PFSK-1 (cell line): ENCODE results near the gene ANAPC2.

Experiments
- FOXP2 ChIP-seq: optimal IDR thresholded peaks from 2 replicates; pipeline ENCODE3; 2011; ENCODE audit warnings: borderline replicate concordance, control low read depth, inconsistent platforms; ENCODE audit not compliant: insufficient read depth; ENCODE audit errors: extremely low read length, extremely low read depth
- POLR2AphosphoS5 ChIP-seq: IDR thresholded peaks from 2 replicates; pipeline ENCODE4 v1.6.1; 2012; ENCODE audit warnings: low read depth, mild to moderate bottlenecking, control low read depth, low read length, moderate library complexity
- SIN3A ChIP-seq: IDR thresholded peaks from 2 replicates; pipeline ENCODE4 v1.6.1; 2012; ENCODE audit warnings: mild to moderate bottlenecking, low read length, moderate library complexity, borderline replicate concordance; ENCODE audit not compliant: insufficient read depth
- TAF1 ChIP-seq: IDR thresholded peaks from 2 replicates; pipeline ENCODE4 v1.6.1; 2012; ENCODE audit warnings: low read length, control low read depth, borderline replicate concordance; ENCODE audit not compliant: insufficient read depth
- TF ChIP-seq, protein P1 (sequence below), 2 experiments: IDR thresholded peaks; 2 replicates each; pipeline versions ENCODE4 v1.6.1 to v1.8.0; 2011 to 2012; ENCODE audit warnings: low read depth in 2 of 2, low read length in 2 of 2, control low read depth in 1 of 2, inconsistent platforms in 1 of 2, mild to moderate bottlenecking in 1 of 2, moderate library complexity in 1 of 2; ENCODE audit not compliant: insufficient read depth in 1 of 2

Gene ANAPC2

GRCh38 chr9:137231372-137232039 is 43.1 kb upstream of the ANAPC2 start:
- TF ChIP-seq SIN3A (no peak), FOXP2 (no peak), POLR2AphosphoS5 (no peak), TAF1 (no peak)
- TF ChIP-seq, protein P1, sequence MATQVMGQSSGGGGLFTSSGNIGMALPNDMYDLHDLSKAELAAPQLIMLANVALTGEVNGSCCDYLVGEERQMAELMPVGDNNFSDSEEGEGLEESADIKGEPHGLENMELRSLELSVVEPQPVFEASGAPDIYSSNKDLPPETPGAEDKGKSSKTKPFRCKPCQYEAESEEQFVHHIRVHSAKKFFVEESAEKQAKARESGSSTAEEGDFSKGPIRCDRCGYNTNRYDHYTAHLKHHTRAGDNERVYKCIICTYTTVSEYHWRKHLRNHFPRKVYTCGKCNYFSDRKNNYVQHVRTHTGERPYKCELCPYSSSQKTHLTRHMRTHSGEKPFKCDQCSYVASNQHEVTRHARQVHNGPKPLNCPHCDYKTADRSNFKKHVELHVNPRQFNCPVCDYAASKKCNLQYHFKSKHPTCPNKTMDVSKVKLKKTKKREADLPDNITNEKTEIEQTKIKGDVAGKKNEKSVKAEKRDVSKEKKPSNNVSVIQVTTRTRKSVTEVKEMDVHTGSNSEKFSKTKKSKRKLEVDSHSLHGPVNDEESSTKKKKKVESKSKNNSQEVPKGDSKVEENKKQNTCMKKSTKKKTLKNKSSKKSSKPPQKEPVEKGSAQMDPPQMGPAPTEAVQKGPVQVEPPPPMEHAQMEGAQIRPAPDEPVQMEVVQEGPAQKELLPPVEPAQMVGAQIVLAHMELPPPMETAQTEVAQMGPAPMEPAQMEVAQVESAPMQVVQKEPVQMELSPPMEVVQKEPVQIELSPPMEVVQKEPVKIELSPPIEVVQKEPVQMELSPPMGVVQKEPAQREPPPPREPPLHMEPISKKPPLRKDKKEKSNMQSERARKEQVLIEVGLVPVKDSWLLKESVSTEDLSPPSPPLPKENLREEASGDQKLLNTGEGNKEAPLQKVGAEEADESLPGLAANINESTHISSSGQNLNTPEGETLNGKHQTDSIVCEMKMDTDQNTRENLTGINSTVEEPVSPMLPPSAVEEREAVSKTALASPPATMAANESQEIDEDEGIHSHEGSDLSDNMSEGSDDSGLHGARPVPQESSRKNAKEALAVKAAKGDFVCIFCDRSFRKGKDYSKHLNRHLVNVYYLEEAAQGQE (IDR thresholded peaks at IDR 0.05; ENCODE audit: insufficient read depth in 1 of 2, low read depth in 2 of 2, low read length in 2 of 2): no peak

DNA sequence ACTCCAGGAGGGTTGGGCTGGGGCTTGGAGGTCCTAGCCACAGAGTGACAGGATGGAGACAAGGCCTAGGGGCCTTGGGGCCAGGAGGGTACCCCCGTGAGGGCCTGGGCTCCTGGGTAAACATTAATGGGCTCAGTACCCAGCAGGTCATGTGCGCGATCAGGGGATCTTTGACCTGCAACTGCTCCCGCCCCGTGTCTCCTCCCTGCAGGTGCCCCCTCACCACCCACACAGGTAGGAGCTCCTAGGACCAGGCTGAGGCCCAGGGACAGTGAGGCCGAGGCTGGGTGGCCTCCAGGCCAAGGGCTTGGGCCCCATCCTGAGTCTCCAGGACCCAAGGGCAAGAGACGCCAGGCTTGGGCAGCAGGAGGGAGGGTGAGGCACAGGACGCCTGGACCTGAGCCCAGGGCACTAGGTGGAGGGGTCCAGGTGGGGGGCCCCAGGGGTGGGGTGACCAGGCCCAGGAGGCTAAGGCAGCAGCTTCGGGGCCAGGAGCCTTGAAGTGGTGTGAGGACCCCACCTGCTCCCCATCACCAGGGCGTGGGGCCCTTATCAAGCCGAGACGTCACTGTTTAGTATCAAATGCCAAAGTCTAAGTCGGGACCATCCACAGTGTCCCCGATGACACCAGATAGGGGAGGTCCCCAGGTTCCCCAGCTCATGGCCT is 42.5 kb upstream of the ANAPC2 start, which contains the start of gene SLC34A3:
TSS of gene SLC34A3 (plus strand) at position 197 of the 667 bp plus-strand sequence. CDS start 802 bp downstream, outside the sequence.
- TF ChIP-seq TAF1 (no peak), FOXP2 (no peak), POLR2AphosphoS5 (no peak), SIN3A (no peak)
- TF ChIP-seq, protein P1 (IDR thresholded peaks at IDR 0.05; ENCODE audit: insufficient read depth in 1 of 2, low read depth in 2 of 2, low read length in 2 of 2): no peak

GRCh38 chr9:137229903-137230704 is 41.7 kb upstream of the ANAPC2 start:
- TF ChIP-seq SIN3A (no peak), FOXP2 (no peak), POLR2AphosphoS5 (no peak), TAF1 (no peak)
- TF ChIP-seq, protein P1 (IDR thresholded peaks at IDR 0.05; ENCODE audit: insufficient read depth in 1 of 2, low read depth in 2 of 2, low read length in 2 of 2): no peak

- TF ChIP-seq TAF1: no peak
- no peak for TF ChIP-seq FOXP2
- TF ChIP-seq SIN3A: no peak
Observed at GRCh38 chr9:137228968-137229896, 40.9 kb upstream of the ANAPC2 start.

- TF ChIP-seq SIN3A (no peak), POLR2AphosphoS5 (no peak), FOXP2 (no peak), TAF1 (no peak)
- TF ChIP-seq, protein P1 (IDR thresholded peaks at IDR 0.05; ENCODE audit: insufficient read depth in 1 of 2, low read depth in 2 of 2, low read length in 2 of 2): no peak
Observed at GRCh38 chr9:137228506-137228967, 40.2 kb upstream of the ANAPC2 start.
